H1 (cell line): ENCODE measurements around the gene SMYD4. TPM values are rescaled to one million over a fixed set of nuclear protein-coding genes. Genes with fewer than 3 reads are reported as not detected.

ENCODE experiments used
- CTCF ChIA-PET: fragments of 300-600 bp; sonication (Branson Sonifier 250); formaldehyde crosslinking; loops from one replicate; lab custom pipeline; 2021; ENCODE audit not compliant: partially characterized antibody; lab: Charles Lee
- POLR2A ChIA-PET: fragments of 300-600 bp; sonication (Branson Sonifier 250); formaldehyde crosslinking; loops from one replicate; lab custom pipeline; 2021; ENCODE audit warnings: inconsistent platforms; ENCODE audit not compliant: partially characterized antibody; lab: Charles Lee
- DNase-seq, 2 experiments: peaks; one replicate each; pipeline versions ENCODE4 v3.0.0 to v3.0.0-alpha.2; 2010 to 2022; ENCODE audit warnings: low spot score in 2 of 2, low read depth in 1 of 2, mixed read lengths in 1 of 2
- FAIRE-seq: peaks from 2 replicates; lab custom pipeline; 2011; peaks lifted over from hg19 to GRCh38; lab: Jason Lieb, UNC
- H2AFZ ChIP-seq: 2 replicates; pipeline ENCODE4 v1.8.1; 2012; ENCODE audit warnings: low read length, inconsistent platforms
- H2AK5ac ChIP-seq: 2 replicates; pipeline ENCODE4 v1.6.1; 2013; ENCODE audit warnings: low read depth, low read length
- H2BK120ac ChIP-seq: replicated peaks from 2 replicates; pipeline ENCODE3; 2013; ENCODE audit warnings: low read depth, low read length, inconsistent platforms
- H2BK12ac ChIP-seq: 2 replicates; pipeline ENCODE4 v1.6.1; 2013; ENCODE audit warnings: low read depth, low read length
- H2BK15ac ChIP-seq: 2 replicates; pipeline ENCODE4 v1.6.1; 2013; ENCODE audit warnings: low read length
- H2BK20ac ChIP-seq: 2 replicates; pipeline ENCODE4 v1.6.1; 2013; ENCODE audit warnings: low read length
- H2BK5ac ChIP-seq: 2 replicates; pipeline ENCODE4 v1.6.1; 2013; ENCODE audit warnings: low read depth, low read length
- H3K14ac ChIP-seq: 2 replicates; pipeline ENCODE4 v1.6.1; 2013; ENCODE audit warnings: inconsistent platforms; ENCODE audit not compliant: insufficient read length
- H3K18ac ChIP-seq: 2 replicates; pipeline ENCODE4 v1.6.1; 2013; ENCODE audit warnings: low read length; ENCODE audit errors: extremely low read depth
- H3K23ac ChIP-seq: 2 replicates; pipeline ENCODE4 v1.6.1; 2013; ENCODE audit warnings: inconsistent platforms; ENCODE audit not compliant: insufficient read length
- H3K23me2 ChIP-seq: 2 replicates; pipeline ENCODE4 v1.6.1; 2013; ENCODE audit warnings: low read depth, low read length
- H3K27ac ChIP-seq: 2 replicates; pipeline ENCODE4 v1.6.1; 2011; ENCODE audit warnings: low read depth, low read length, inconsistent platforms
- H3K27me3 ChIP-seq, 4 experiments: replicated peaks in 1 of 4; 1 replicate in 1 of 4; 2 replicates in 3 of 4; pipeline versions ENCODE4 v1.6.1 to v1.8.1; 2011 to 2013; ENCODE audit warnings: low read length in 3 of 4, mild to moderate bottlenecking in 3 of 4, inconsistent platforms in 2 of 4, mixed read lengths in 2 of 4, moderate library complexity in 1 of 4; ENCODE audit not compliant: control insufficient read depth in 3 of 4, insufficient read depth in 3 of 4; ENCODE audit errors: extremely low read depth in 1 of 4
- H3K36me3 ChIP-seq, 4 experiments: 2 replicates each; pipeline versions ENCODE4 v1.6.1 to v1.8.1; 2011 to 2013; ENCODE audit warnings: mild to moderate bottlenecking in 4 of 4, low read length in 3 of 4, moderate library complexity in 2 of 4, control low read depth in 1 of 4, inconsistent platforms in 1 of 4; ENCODE audit not compliant: insufficient read depth in 4 of 4, control insufficient read depth in 2 of 4
- H3K4ac ChIP-seq: replicated peaks from 2 replicates; pipeline ENCODE3; 2013; ENCODE audit warnings: low read length, low read depth, mixed read lengths, inconsistent platforms; ENCODE audit not compliant: insufficient read length
- H3K4me1 ChIP-seq, 4 experiments: replicated peaks in 1 of 4; 1 replicate in 1 of 4; 2 replicates in 3 of 4; pipeline versions ENCODE4 v1.6.1 to v1.8.1; 2011 to 2013; ENCODE audit warnings: low read length in 3 of 4, inconsistent platforms in 2 of 4, mixed read lengths in 1 of 4; ENCODE audit not compliant: insufficient read depth in 4 of 4, control insufficient read depth in 3 of 4
- H3K4me2 ChIP-seq, 2 experiments: 2 replicates each; pipeline versions ENCODE4 v1.6.1 to v1.8.1; 2011 to 2013; ENCODE audit warnings: low read depth in 2 of 2, low read length in 2 of 2, control low read depth in 1 of 2, inconsistent platforms in 1 of 2, mild to moderate bottlenecking in 1 of 2; ENCODE audit not compliant: insufficient read depth in 1 of 2
- H3K4me3 ChIP-seq, 4 experiments: fragments of 200-600, 300-600 bp in 1 of 4; sonication (generic), shearing (Covaris generic), sonication (Bioruptor Twin) in 1 of 4; 2 replicates each; pipeline versions ENCODE4 v1.5.1 to v1.8.1; 2011 to 2016; ENCODE audit warnings: low read length in 4 of 4, low read depth in 3 of 4, control low read depth in 2 of 4, inconsistent platforms in 2 of 4, mild to moderate bottlenecking in 2 of 4, mixed read lengths in 1 of 4, moderate library complexity in 1 of 4; ENCODE audit not compliant: insufficient read depth in 2 of 4; ENCODE audit errors: extremely low read depth in 1 of 4
- H3K56ac ChIP-seq: replicated peaks from 2 replicates; pipeline ENCODE3; 2013; ENCODE audit warnings: low read depth, mild to moderate bottlenecking, mixed read lengths, low read length, inconsistent platforms; ENCODE audit not compliant: insufficient read length
- H3K79me1 ChIP-seq: 2 replicates; pipeline ENCODE4 v1.6.1; 2013; ENCODE audit warnings: low read depth, low read length, control low read depth
- H3K79me2 ChIP-seq, 2 experiments: 2 replicates each; pipeline versions ENCODE4 v1.6.1 to v1.8.1; 2012 to 2013; ENCODE audit warnings: low read length in 2 of 2, mild to moderate bottlenecking in 2 of 2, inconsistent platforms in 1 of 2; ENCODE audit not compliant: insufficient read depth in 2 of 2, control insufficient read depth in 1 of 2
- H3K9ac ChIP-seq, 4 experiments: replicated peaks in 1 of 4; 1 replicate in 1 of 4; 2 replicates in 3 of 4; pipeline versions ENCODE4 v1.6.1 to v1.8.1; 2011 to 2013; ENCODE audit warnings: low read depth in 3 of 4, low read length in 3 of 4, control low read depth in 2 of 4, mild to moderate bottlenecking in 2 of 4, moderate library complexity in 2 of 4, inconsistent platforms in 1 of 4; ENCODE audit errors: extremely low read depth in 1 of 4
- H3K9me3 ChIP-seq, 2 experiments: 2 replicates each; pipeline versions ENCODE4 v1.6.1 to v1.8.1; 2012 to 2013; ENCODE audit warnings: mild to moderate bottlenecking in 2 of 2, moderate library complexity in 2 of 2, control low read depth in 1 of 2, inconsistent platforms in 1 of 2, low read depth in 1 of 2, low read length in 1 of 2, mixed read lengths in 1 of 2; ENCODE audit not compliant: insufficient read depth in 2 of 2
- H4K20me1 ChIP-seq, 2 experiments: replicated peaks in 1 of 2; 2 replicates each; pipeline versions ENCODE3 to v1.8.1; 2011 to 2013; ENCODE audit warnings: inconsistent platforms in 2 of 2, low read length in 2 of 2, mild to moderate bottlenecking in 1 of 2; ENCODE audit not compliant: insufficient read depth in 2 of 2, control insufficient read depth in 1 of 2
- H4K5ac ChIP-seq: 2 replicates; pipeline ENCODE4 v1.6.1; 2013; ENCODE audit warnings: low read length, low read depth, mixed read lengths, inconsistent platforms; ENCODE audit not compliant: insufficient read length
- H4K8ac ChIP-seq: 2 replicates; pipeline ENCODE4 v1.8.0; 2013; ENCODE audit warnings: mild to moderate bottlenecking, moderate library complexity, low read length, inconsistent platforms; ENCODE audit not compliant: insufficient read depth; ENCODE audit errors: extremely low read depth
- H4K91ac ChIP-seq: replicated peaks from 2 replicates; pipeline ENCODE3; 2013; ENCODE audit warnings: low read length, mixed read lengths, inconsistent platforms; ENCODE audit not compliant: insufficient read length
- CBX5 ChIP-seq: fragments of 300-800, 300-1000 bp; sonication (generic); IDR thresholded peaks from 2 replicates; pipeline ENCODE4 v1.7.1; 2016; ENCODE audit warnings: antibody characterized with exemption, low read length, low read depth
- CTCF ChIP-seq, 3 experiments: IDR thresholded peaks; 1 replicate in 2 of 3; 2 replicates in 1 of 3; pipeline versions ENCODE4 v1.5.1 to v1.6.1; 2011; ENCODE audit warnings: low read length in 3 of 3, mild to moderate bottlenecking in 3 of 3, inconsistent platforms in 2 of 3, low read depth in 1 of 3, moderate library complexity in 1 of 3; ENCODE audit not compliant: insufficient read depth in 1 of 3; ENCODE audit errors: control extremely low read depth in 1 of 3
- EZH2 ChIP-seq: fragments of 200-600 bp; sonication (generic); IDR thresholded peaks from 2 replicates; pipeline ENCODE4 v1.7.1; 2012; ENCODE audit warnings: low read depth, mild to moderate bottlenecking, moderate library complexity, low read length, inconsistent platforms; ENCODE audit not compliant: severe bottlenecking
- HDAC2 ChIP-seq, 2 experiments: fragments of 300-600 bp in 1 of 2; sonication (generic) in 1 of 2; IDR thresholded peaks; 2 replicates each; pipeline ENCODE4 v1.6.1; 2011 to 2012; ENCODE audit warnings: low read depth in 2 of 2, low read length in 2 of 2, mild to moderate bottlenecking in 2 of 2, moderate library complexity in 2 of 2, borderline replicate concordance in 1 of 2, inconsistent platforms in 1 of 2
- KDM5A ChIP-seq: fragments of 200-600 bp; IDR thresholded peaks from 2 replicates; pipeline ENCODE4 v1.7.1; 2012; ENCODE audit warnings: mild to moderate bottlenecking, low read length, inconsistent platforms, mixed read lengths
- MAFK ChIP-seq: IDR thresholded peaks from 2 replicates; pipeline ENCODE4 v1.6.1; 2012; ENCODE audit warnings: low read depth, mild to moderate bottlenecking, improper control_type of control experiment, low read length
- NANOG ChIP-seq: IDR thresholded peaks from 2 replicates; pipeline ENCODE4 v1.6.1; 2011; ENCODE audit warnings: low read length, low read depth, mild to moderate bottlenecking, inconsistent platforms; ENCODE audit not compliant: insufficient read depth, poor library complexity, severe bottlenecking
- POLR2A ChIP-seq, 2 experiments: IDR thresholded peaks; 1 replicate in 1 of 2; 2 replicates in 1 of 2; pipeline ENCODE4 v1.6.1; 2011; ENCODE audit warnings: low read depth in 2 of 2, low read length in 2 of 2, mild to moderate bottlenecking in 2 of 2; ENCODE audit errors: control extremely low read depth in 1 of 2
- SP4 ChIP-seq: IDR thresholded peaks from 2 replicates; pipeline ENCODE4 v1.6.1; 2012; ENCODE audit warnings: low read length, inconsistent platforms
- TAF7 ChIP-seq: optimal IDR thresholded peaks from 2 replicates; pipeline ENCODE3; 2011; ENCODE audit warnings: low read depth, mild to moderate bottlenecking, inconsistent platforms, low read length, moderate library complexity, borderline replicate concordance
- WGBS, 2 experiments: shearing (Covaris generic) in 1 of 2; methylation state at CpG; one replicate each; pipeline versions ENCODE4 v1.1.6 to v1.1.7; 2013 to 2015; ENCODE audit warnings: low lambda C conversion rate in 2 of 2, mixed read lengths in 2 of 2, inconsistent platforms in 1 of 2, low coverage in 1 of 2, missing lambda C conversion rate in 1 of 2; ENCODE audit not compliant: insufficient replicate concordance in 2 of 2, insufficient coverage in 1 of 2, insufficient read length in 1 of 2; ENCODE audit errors: extremely low coverage in 1 of 2, missing lambda C conversion rate in 1 of 2; 5-methylcytosine and 5-hydroxymethylcytosine counted together
- polyA plus RNA-seq, 7 experiments: library from polyadenylated mRNA; depleted of rRNA in 3 of 7; stranded (reverse) in 5 of 7; unstranded in 2 of 7; fragments of >200 nt in 5 of 7; fragments of 200-250 nt in 2 of 7; gene quantifications; 1 replicate in 5 of 7; 2 replicates in 1 of 7; 4 replicates in 1 of 7; pipeline versions ENCODE4 v1.2.1 to v1.2.3, GENCODE V29; 2011 to 2013; ENCODE audit warnings: missing spikeins in 2 of 7, mixed read lengths in 2 of 7
- total RNA-seq: library from RNA; stranded (reverse); fragmentation: NEBNext Ultra II Directional; extraction: Animal tissue kit (Norgen Biotek cat#: 25700); gene quantifications from 2 replicates; pipeline ENCODE4 v1.2.1, GENCODE V29; 2021

SMYD4 gene
- total and polyA plus RNA-seq, 2 of the 8 experiments (the other 6 are each of a cell fraction or from before 2014, with no cell fraction given) = 10.5 to 23.4 TPM

GRCh38 chr17:1767358-1767757 lies 62.3 kb downstream of the SMYD4 start:
- Histone ChIP-seq H3K14ac (no peak overlapping the region), H3K18ac (no peak overlapping the region), H2BK120ac (no peak overlapping the region), H3K9ac (no peak overlapping the region), H2BK15ac (no peak overlapping the region; the same call in 1 of the 2 replicates), H3K4ac (no peak overlapping the region), H3K79me1 (no peaks in the 10 kb centered on the region), H3K36me3 (peaks cover 0 to 3% (median under 1%) of the 10 kb centered on the region in 4 experiments; a peak in 3 of 8 replicates), H3K4me3 (no peak overlapping the region), H2BK20ac (no peak overlapping the region), H3K23ac (no peak overlapping the region), H3K23me2 (peaks cover 5% of the 10 kb centered on the region; the same call in 1 of the 2 replicates), H4K20me1 (no peaks in the 10 kb centered on the region), H3K4me1 (peaks cover 0 to 25% (median 18%) of the 10 kb centered on the region in 4 experiments; a peak in 6 of 7 replicates), H2AFZ (no peak overlapping the region), H3K79me2 (no peaks in the 10 kb centered on the region), H3K9me3 (no peaks in the 10 kb centered on the region), H3K27me3 (no peaks in the 10 kb centered on the region; a peak in 2 of 7 replicates), H4K91ac (no peak overlapping the region), H3K56ac (no peak overlapping the region), H4K5ac (no peak overlapping the region), H4K8ac (no peak overlapping the region), H3K27ac (no peak overlapping the region), H2BK5ac (no peak overlapping the region), H2BK12ac (no peak overlapping the region), H3K4me2 (no peak overlapping the region), H2AK5ac (no peak overlapping the region)
- WGBS, 2 experiments = 99% methylated on average over 12 of the region's 12 CpGs; no CpG with 5 or more reads in 1 of the 2 experiments
- CTCF ChIA-PET = interaction anchor here (0.8 to 6.9 kb wide), 12 partner anchors 10 to 118 kb away, joined by 3 to 70 read pairs (median 7); partner anchors contain the start of gene RILP
- POLR2A ChIA-PET = interaction anchor here (1.1 to 3.8 kb wide), 5 partner anchors 10 to 51 kb away, joined by 3 to 17 read pairs (median 11); no protein-coding TSS in a partner anchor
- DNase-seq (no peak), FAIRE-seq (no peak)
- no peak for TF ChIP-seq POLR2A (IDR thresholded peaks at IDR 0.05; ENCODE audit: control extremely low read depth in 1 of 2, low read depth in 2 of 2, low read length in 2 of 2)
- peak in 1 of 3 experiments; percentile 35; a peak in 2 of 4 replicates for TF ChIP-seq CTCF (IDR thresholded peaks at IDR 0.05; ENCODE audit: control extremely low read depth in 1 of 3, insufficient read depth in 1 of 3, low read depth in 1 of 3, low read length in 3 of 3)
- no peak for TF ChIP-seq MAFK
- no peak for TF ChIP-seq TAF7
- no peak for TF ChIP-seq SP4
- TF ChIP-seq KDM5A = no peak
- no peak for TF ChIP-seq HDAC2 (IDR thresholded peaks at IDR 0.05; ENCODE audit: borderline replicate concordance in 1 of 2, low read depth in 2 of 2, low read length in 2 of 2)
- no peak for TF ChIP-seq CBX5
- TF ChIP-seq NANOG = no peak
- TF ChIP-seq EZH2 = no peak
